NCI-H1436 treated with DMSO at 0.1 percent for 48 hours (cell line): ENCODE measurements around the gene OR10G3.
A peak's percentile ranks its signal among the peaks of the same experiment; 100 is the strongest.
"Not testable (repeated sequence)": the region's sequence is repeated elsewhere in the genome, so short reads cannot be mapped to it uniquely, and the experiment has no call there.

Source experiments
- DNase-seq: peaks from one replicate; lab custom pipeline; 2025; lab: John Stamatoyannopoulos, UW

OR10G3 gene, protein sequence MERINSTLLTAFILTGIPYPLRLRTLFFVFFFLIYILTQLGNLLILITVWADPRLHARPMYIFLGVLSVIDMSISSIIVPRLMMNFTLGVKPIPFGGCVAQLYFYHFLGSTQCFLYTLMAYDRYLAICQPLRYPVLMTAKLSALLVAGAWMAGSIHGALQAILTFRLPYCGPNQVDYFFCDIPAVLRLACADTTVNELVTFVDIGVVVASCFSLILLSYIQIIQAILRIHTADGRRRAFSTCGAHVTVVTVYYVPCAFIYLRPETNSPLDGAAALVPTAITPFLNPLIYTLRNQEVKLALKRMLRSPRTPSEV

GRCh38 chr14:21579976-21580375, at the start of gene OR10G3:
TSS of gene OR10G3 (minus strand) at chr14:21580076. CDS start at chr14:21570744, 9,332 bp downstream.
- no peak for DNase-seq

GRCh38 chr14:21626491-21627230, 46.8 kb upstream of the OR10G3 start:
- DNase-seq, result no peak

DNA sequence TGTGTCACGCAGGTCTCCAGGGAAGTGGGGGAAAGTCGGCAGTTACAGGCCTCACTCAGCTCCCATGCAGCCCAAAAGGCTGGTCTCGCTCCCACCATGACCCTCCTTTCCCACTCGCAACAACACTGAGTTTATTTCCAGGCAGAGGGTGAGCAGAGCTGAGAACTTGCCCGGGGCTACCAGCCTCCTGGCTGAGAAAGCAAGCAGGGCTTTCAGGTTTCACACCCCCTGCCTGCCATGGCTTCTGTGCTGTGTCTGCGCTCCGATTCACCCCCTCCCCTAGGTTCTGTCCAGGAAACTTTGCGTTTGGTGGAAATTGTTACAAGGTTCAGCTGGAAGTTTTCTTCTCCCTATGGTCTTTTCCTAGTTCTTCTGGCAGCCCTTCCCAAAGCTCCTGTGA, 37.7 kb upstream of the OR10G3 start:
- DNase-seq, result no peak

- DNase-seq, result no peak
Observed at GRCh38 chr14:21614240-21614639, 34.4 kb upstream of the OR10G3 start.

GRCh38 chr14:21612324-21612723, 32.4 kb upstream of the OR10G3 start:
- no peak for DNase-seq

GRCh38 chr14:21602181-21602580, 22.3 kb upstream of the OR10G3 start:
- not testable (repeated sequence) for DNase-seq

DNA sequence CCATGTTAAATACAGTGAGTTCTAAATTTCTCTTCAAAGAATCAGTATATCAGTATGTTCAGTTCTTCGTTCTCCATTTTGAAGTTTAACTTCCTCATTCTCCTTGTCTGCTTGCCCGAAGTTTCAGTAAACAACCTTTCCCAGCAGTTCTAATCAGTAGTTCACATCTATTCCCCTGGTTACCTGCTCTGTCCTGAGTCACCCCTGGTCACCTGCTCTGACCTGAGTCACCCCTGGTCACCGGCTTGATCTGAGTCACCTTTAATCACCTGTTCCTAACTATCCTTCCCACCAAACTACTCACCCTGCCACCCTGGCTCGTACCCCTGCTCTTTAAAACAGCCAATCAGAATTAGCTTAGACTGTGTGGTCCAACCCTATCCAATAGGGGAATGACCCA, 9.4 kb upstream of the OR10G3 start:
- no peak for DNase-seq

DNA sequence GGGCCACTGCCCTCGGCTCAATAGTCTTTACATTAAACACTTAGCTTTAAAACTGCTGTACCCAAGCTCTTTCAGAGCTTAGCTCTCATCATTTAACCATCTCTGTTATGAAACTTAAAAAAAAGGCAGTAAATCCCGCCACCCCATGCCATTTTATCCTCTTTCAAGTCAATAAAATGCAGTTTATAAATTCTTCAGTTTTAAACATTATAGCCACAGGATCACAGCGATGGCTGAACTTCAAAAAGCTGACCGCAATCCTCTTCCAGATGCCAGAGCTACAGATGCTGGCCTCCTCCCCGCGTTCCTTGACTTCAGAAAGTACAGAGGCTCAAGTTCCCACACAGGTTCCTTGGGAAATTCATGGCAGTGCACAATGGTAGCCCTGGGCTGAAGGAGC, 4.2 kb downstream of the OR10G3 start:
- DNase-seq, result no peak

GRCh38 chr14:21572604-21573003, 7.3 kb downstream of the OR10G3 start:
- DNase-seq, result no peak

DNA sequence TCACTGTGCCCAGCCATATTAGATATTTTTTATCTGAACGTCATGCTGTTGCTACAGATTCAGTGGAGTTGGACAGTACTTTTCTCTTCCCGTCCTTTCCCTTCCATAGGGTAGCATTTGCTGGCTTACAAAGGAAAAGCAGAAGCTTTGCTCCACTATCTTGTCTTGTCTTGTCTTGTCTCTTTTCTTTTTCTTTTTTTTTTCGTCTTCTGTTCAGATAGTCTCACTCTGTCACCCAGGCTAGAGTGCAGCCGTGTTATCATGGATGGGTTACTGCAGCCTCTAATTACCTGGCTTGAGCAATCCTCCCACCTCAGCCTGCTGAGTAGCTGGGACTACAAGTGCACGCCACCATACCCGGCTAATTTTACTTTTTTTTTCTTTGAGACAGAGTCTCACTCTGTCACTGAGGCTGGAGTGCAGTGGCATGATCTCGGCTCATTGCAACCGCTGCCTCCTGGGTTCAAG, 21.1 kb downstream of the OR10G3 start:
- no peak for DNase-seq

DNA sequence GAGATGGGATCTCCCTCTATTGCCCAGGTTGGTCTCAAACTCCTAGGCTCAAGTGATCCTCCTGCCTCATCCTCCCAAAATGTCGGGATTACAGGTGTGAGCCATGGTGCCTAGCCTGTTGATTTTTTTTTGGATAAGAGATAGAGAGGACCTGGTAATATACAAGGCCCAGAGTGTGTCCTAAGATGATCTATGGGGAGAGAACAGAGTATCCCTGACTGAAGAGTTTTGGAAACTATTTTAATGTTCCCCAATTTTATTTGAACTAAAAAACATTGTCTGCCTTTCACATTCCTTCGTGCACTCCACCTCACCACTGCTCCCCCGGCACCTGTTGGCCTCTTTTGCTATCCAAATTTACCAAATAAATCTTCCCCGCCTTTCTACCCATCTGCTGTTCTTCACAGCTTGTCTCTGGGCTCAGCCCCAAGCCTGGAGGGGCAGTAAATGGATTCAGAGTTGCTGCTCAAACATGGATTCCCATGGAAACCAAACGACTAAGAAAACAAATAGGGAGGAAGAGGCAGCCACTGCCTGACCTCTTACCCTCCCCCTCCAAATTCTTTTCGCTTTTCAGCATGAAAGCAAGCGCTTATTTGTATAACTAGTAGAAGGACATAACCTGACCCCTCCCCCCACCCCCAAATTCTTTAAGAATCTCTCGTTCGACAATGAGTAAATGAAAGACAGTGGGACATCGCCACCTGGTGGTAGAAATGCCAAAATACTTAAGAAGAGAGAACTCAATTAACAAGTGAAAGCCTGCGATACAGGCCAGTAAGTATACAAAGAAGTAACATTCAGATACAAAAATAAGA, 22.6 kb downstream of the OR10G3 start:
- DNase-seq, result peak; percentile 67

DNA sequence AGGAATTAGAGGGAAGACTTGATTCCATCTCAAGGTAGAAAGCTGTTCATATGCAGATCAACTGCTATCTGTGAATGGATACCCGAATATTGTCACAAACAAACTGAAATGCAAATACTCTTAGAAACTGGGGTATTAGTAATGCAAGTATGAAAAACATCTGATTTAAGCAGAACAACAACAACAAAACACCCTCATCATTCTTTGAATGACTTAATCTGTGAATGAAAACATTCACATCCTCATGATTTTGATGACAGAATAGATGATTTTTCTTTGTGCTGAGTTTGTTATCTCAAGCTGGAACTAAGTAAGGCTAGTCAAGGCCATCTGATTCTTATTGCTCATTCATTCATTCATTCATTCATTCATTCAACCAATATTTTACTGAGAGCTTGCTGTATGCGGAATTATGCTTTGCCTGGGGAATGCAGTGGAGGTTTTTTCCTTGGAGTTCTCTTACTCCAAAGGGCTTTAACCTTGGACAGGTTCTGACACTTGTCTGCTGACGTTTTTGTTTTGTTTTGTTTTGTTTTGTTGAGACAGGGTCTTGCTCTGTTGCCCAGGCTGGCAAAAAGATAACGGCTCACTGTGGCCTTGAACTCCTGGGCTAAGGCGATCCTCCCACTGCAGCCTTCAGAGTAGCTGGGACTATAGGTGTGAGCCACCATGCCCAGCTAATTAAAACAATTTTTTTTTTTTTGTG, 23.3 kb downstream of the OR10G3 start:
- DNase-seq, result no peak

GRCh38 chr14:21553266-21553665, 26.6 kb downstream of the OR10G3 start:
- no peak for DNase-seq

GRCh38 chr14:21544588-21544987, 35.3 kb downstream of the OR10G3 start:
- DNase-seq, result not testable (repeated sequence)

- DNase-seq, result no peak
Observed at GRCh38 chr14:21543963-21544362, 35.9 kb downstream of the OR10G3 start.

DNA sequence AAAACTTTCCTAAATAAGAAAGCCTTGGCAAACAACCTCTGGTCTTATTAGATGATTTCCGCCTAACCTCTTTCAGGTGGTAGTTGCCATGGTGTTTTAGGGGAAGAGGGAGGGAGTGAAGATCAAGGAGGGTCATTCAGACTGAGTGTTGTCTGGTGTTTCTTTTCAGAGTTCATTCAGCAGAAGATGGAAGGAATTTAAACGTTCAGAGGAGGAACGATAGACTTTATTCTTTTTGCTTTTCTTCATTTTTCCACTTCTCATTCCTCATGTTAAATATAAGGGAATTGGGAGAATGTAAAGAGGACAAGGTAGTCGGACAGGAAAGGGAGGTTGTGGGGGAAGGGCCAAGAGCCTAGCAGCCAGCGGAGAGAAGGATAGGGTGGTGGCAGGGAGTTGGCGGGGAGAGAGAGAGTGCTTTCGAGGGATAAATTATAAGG, 36.3 kb downstream of the OR10G3 start:
- DNase-seq, result no peak

- no peak for DNase-seq
Observed at GRCh38 chr14:21541413-21542074, 38.3 kb downstream of the OR10G3 start.

DNA sequence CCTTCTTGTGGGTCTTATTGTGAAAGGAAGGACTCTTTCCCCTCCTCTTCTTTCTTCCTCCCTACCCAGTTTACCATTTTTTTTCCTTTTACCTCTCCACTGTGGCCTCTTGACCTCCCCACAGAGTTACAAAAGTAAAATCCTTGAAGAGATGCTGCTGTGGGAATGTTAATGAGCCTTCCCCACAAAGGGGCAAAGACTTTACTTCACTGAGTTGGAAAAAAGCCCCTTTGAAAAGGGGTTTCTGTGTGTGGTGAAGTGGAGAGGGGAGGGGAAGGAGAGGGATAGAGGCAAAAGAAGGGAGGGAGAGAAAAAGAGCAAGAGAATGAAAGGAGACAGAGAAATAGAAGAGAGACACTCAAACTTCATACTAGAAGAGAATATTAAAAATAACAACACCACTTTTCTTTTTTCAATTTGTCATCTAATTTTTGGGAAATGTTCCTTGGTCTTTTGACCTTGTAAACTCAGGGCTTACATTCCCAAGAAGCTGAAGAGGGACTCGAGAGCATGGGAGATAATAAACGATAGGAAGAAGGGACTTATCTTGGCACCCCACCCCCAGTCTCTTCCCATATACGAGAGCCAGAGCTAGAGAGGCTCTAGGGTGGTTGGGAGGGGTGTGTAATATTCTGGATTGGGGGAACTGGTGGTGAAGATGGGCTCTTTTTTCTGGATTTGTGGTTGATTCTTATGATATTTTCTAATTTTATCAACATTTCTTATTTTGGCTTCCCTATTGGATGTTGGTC, 40.5 kb downstream of the OR10G3 start:
- DNase-seq, result no peak

GRCh38 chr14:21537090-21537424, 42.8 kb downstream of the OR10G3 start:
- DNase-seq, result no peak

- no peak for DNase-seq
Observed at GRCh38 chr14:21536418-21537089, 43.3 kb downstream of the OR10G3 start.
